Testis (tissue), 3 donors: ENCODE data around the gene KLHL25. TPM values are rescaled to one million over a fixed set of nuclear protein-coding genes. Genes with fewer than 3 reads are reported as not detected.

Experiments
- DNase-seq: peaks from one replicate; pipeline ENCODE4 v3.0.0-alpha.2; 2019
- H3K27ac ChIP-seq, 2 donors: fragments of 200-600 bp; sonication (generic); one replicate each; pipeline ENCODE4 v1.5.1; 2019
- H3K27me3 ChIP-seq: fragments of 200-600 bp; sonication (generic); one replicate; pipeline ENCODE4 v1.5.1; 2019
- H3K36me3 ChIP-seq: fragments of 200-600 bp; sonication (generic); one replicate; pipeline ENCODE4 v1.5.1; 2017; ENCODE audit warnings: low read depth; ENCODE audit errors: missing control alignments
- H3K4me1 ChIP-seq: fragments of 200-600 bp; sonication (generic); one replicate; pipeline ENCODE4 v1.5.1; 2019
- H3K4me3 ChIP-seq, 2 donors: fragments of 200-600 bp; sonication (generic); one replicate each; pipeline ENCODE4 v1.5.1; 2017 to 2019
- H3K9me3 ChIP-seq: fragments of 200-600 bp; sonication (generic); one replicate; pipeline ENCODE4 v1.5.1; 2017
- POLR2A ChIP-seq: fragments of 450-650 bp; IDR thresholded peaks from one replicate; pipeline ENCODE4 v1.6.1; 2017; ENCODE audit warnings: antibody characterized with exemption, mild to moderate bottlenecking, moderate library complexity
- WGBS, 2 donors: methylation state at CpG; one replicate each; pipeline ENCODE4 v1.1.5; 2018; 5-methylcytosine and 5-hydroxymethylcytosine counted together
- intact Hi-C: fragments of 100-400 bp; cut with DNase I; formaldehyde crosslinking; loops from one replicate; pipeline ENCODE4 v1.15.1; 2023; ENCODE audit warnings: low total_unique reads
- polyA plus RNA-seq: library from polyadenylated mRNA; stranded (reverse); fragments of 350-450 nt; fragmentation: Illumina TruSeq; extraction: RNeasy Lipid Tissue Mini Kit (QIAGEN cat#74804); gene quantifications from one replicate; pipeline ENCODE4 v1.2.3, GENCODE V29; 2014; ENCODE audit warnings: low read depth, low replicate concordance; ENCODE audit not compliant: insufficient read depth
- total RNA-seq, 2 donors: library from RNA; depleted of rRNA; stranded (reverse); fragments of >200 nt; gene quantifications; one replicate each; pipeline ENCODE4 v1.2.3, GENCODE V29; 2016
- TF ChIP-seq, protein P1 (sequence below), 3 experiments: fragments of 450-650 bp in 2 of 3; fragments of 200-600 bp in 1 of 3; sonication (generic) in 1 of 3; IDR thresholded peaks; one replicate each; pipeline ENCODE4 v1.5.1; 2016 to 2019; ENCODE audit warnings: antibody characterized with exemption in 3 of 3, mild to moderate bottlenecking in 2 of 3, moderate library complexity in 1 of 3

The KLHL25 gene
- total and polyA plus RNA-seq, 3 donors from 2014 or later, result 19.6 to 50.1 (median 42.6) TPM

DNA sequence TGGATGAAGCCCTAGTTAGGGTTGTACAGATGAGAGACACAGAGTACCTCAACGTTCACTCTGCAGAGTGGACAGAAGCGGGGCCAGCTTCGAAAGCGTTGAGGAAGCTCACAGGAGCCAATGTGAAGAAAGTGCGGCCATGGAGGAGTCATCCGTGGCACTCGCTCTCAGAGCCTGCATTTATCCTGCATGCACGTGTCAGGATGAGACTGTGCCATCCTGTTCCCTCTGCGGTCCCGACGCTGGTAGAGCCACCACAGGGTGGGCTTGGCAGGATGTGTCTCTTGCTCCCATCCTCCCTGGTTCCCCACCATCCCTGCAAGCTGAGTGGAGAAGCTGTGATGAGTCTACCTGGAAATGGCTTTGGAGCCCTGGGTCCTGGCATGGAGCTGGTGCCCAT lies 39.3 kb downstream of the KLHL25 start:
- Histone ChIP-seq H3K4me1 (peaks cover 53% of the 10 kb centered on the region), H3K27ac (no peak overlapping the region), H3K9me3 (no peaks in the 10 kb centered on the region), H3K36me3 (no peaks in the 10 kb centered on the region), H3K4me3 (no peak overlapping the region), H3K27me3 (no peaks in the 10 kb centered on the region)
- TF ChIP-seq, protein P1, sequence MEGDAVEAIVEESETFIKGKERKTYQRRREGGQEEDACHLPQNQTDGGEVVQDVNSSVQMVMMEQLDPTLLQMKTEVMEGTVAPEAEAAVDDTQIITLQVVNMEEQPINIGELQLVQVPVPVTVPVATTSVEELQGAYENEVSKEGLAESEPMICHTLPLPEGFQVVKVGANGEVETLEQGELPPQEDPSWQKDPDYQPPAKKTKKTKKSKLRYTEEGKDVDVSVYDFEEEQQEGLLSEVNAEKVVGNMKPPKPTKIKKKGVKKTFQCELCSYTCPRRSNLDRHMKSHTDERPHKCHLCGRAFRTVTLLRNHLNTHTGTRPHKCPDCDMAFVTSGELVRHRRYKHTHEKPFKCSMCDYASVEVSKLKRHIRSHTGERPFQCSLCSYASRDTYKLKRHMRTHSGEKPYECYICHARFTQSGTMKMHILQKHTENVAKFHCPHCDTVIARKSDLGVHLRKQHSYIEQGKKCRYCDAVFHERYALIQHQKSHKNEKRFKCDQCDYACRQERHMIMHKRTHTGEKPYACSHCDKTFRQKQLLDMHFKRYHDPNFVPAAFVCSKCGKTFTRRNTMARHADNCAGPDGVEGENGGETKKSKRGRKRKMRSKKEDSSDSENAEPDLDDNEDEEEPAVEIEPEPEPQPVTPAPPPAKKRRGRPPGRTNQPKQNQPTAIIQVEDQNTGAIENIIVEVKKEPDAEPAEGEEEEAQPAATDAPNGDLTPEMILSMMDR (IDR thresholded peaks at IDR 0.05), result no peak
- TF ChIP-seq POLR2A, result no peak
- no peak for DNase-seq
- intact Hi-C loops, result no loop called here
- WGBS, 2 donors, result 86 to 89% methylated on average over 7 to 11 of the region's 11 CpGs

GRCh38 chr15:85754989-85755388 lies 39.7 kb downstream of the KLHL25 start:
- intact Hi-C loops, result no loop called here
- WGBS, 2 donors, result 40 to 46% methylated on average over 4 to 7 of the region's 7 CpGs
- DNase-seq, result peak; percentile 79

GRCh38 chr15:85753791-85754452 lies 40.8 kb downstream of the KLHL25 start:
- intact Hi-C loops, result no loop called here
- TF ChIP-seq, protein P1 (IDR thresholded peaks at IDR 0.05), result no peak
- no peak for TF ChIP-seq POLR2A

More at GRCh38 chr15:85754989-85755388, 39.7 kb downstream of the KLHL25 start:
- Histone ChIP-seq H3K4me1 (peaks cover 50% of the 10 kb centered on the region), H3K27ac (no peak overlapping the region), H3K9me3 (no peaks in the 10 kb centered on the region), H3K27me3 (no peaks in the 10 kb centered on the region), H3K36me3 (no peaks in the 10 kb centered on the region), H3K4me3 (no peak overlapping the region)
- TF ChIP-seq, protein P1 (IDR thresholded peaks at IDR 0.05), result no peak
- no peak for TF ChIP-seq POLR2A

DNA sequence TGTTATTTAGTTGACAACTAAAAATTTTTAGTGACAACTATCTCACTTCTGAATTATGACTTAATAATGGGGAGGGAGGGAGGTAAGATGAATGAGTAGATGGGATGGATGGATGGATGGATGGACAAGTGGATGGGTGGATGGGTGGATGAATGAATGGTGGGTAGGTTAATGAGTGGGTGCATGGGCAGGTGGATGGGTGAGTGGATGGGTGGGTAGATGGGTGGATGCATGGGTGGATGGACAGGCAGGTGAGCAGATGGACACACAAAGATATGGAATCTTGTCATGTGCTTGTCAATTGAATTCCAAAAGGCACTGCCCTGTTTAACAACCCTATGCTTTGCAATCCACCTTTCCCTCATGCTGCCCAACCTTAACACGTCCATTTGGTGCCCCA lies 41.5 kb downstream of the KLHL25 start:
- no peaks in the 10 kb centered on the region for H3K27me3 ChIP-seq
- WGBS, 2 donors, result 83 to 100% methylated on average over 1 of the region's 1 CpG
- TF ChIP-seq, protein P1 (IDR thresholded peaks at IDR 0.05), result no peak
- no peak for TF ChIP-seq POLR2A
- intact Hi-C loops, result no loop called here
- DNase-seq, result no peak
- H3K27ac ChIP-seq, result no peak overlapping the region
- H3K4me1 ChIP-seq, result peaks cover 51% of the 10 kb centered on the region
- H3K9me3 ChIP-seq, result no peaks in the 10 kb centered on the region
- H3K4me3 ChIP-seq, result no peak overlapping the region
- H3K36me3 ChIP-seq, result no peaks in the 10 kb centered on the region

More at GRCh38 chr15:85753791-85754452, 40.8 kb downstream of the KLHL25 start:
- 89 to 97% methylated on average over 10 of the region's 10 CpGs for WGBS, 2 donors
- peaks cover 50% of the 10 kb centered on the region for H3K4me1 ChIP-seq
- DNase-seq, result no peak
- H3K27me3 ChIP-seq, result no peaks in the 10 kb centered on the region
- H3K36me3 ChIP-seq, result no peaks in the 10 kb centered on the region
- H3K4me3 ChIP-seq, result no peak overlapping the region
- no peak overlapping the region for H3K27ac ChIP-seq
- H3K9me3 ChIP-seq, result no peaks in the 10 kb centered on the region

DNA sequence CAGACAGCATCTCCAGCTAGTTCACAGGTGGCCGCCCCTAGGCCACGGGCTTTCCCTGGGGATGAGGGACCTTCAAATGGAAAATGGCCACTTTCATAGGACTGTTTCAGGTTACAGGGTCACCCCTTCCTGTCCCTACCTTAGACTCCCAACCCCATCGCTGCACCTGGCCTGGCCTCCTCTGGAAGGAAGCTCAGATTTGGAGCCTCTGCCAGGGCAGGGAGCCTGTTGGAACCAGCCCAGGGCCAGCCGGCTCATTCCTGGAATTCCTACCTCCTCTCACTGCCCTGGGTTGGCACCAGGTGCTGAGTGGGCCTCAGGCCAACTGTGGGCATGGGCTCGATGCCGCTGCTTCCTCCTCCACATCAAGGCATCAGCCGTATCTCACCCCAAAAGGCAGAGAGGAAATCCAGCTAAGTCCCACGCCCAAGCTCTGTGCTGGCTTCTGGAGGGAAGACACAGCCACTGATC lies 42.2 kb downstream of the KLHL25 start:
- intact Hi-C loops, result no loop called here
- TF ChIP-seq POLR2A, result no peak
- TF ChIP-seq, protein P1 (IDR thresholded peaks at IDR 0.05), result no peak
- Histone ChIP-seq H3K9me3 (no peaks in the 10 kb centered on the region), H3K4me1 (peaks cover 51% of the 10 kb centered on the region), H3K4me3 (no peak overlapping the region), H3K36me3 (no peaks in the 10 kb centered on the region), H3K27ac (no peak overlapping the region), H3K27me3 (no peaks in the 10 kb centered on the region)
- no peak for DNase-seq
- WGBS, 2 donors, result 63 to 76% methylated on average over 6 to 8 of the region's 8 CpGs
